Activated gamma-delta T cell treated with anti-CD3 and anti-CD28 coated beads, Interleukin-2, amount 50 U/mL, for 16 hours (primary cell): Measurements from ENCODE around the gene SLC6A19.

ENCODE experiments used
- DNase-seq: peaks from one replicate; pipeline ENCODE4 v3.0.0-alpha.2; 2020; ENCODE audit warnings: low read depth

SLC6A19 gene

GRCh38 chr5:1209896-1210776, 8.7 kb downstream of the SLC6A19 start:
- DNase-seq: no peak

GRCh38 chr5:1210832-1211251, 9.4 kb downstream of the SLC6A19 start:
- no peak for DNase-seq

GRCh38 chr5:1211701-1212100, 10.3 kb downstream of the SLC6A19 start:
- no peak for DNase-seq

GRCh38 chr5:1212271-1212670, 10.9 kb downstream of the SLC6A19 start:
- no peak for DNase-seq

GRCh38 chr5:1212881-1213280, 11.5 kb downstream of the SLC6A19 start:
- no peak for DNase-seq

GRCh38 chr5:1213508-1214162, 12.2 kb downstream of the SLC6A19 start:
- no peak for DNase-seq

- no peak for DNase-seq
Measured at GRCh38 chr5:1214163-1214935, 13.0 kb downstream of the SLC6A19 start.

GRCh38 chr5:1214936-1215220, 13.5 kb downstream of the SLC6A19 start:
- DNase-seq: no peak

- no peak for DNase-seq
Measured at GRCh38 chr5:1215320-1216096, 14.1 kb downstream of the SLC6A19 start.

GRCh38 chr5:1216211-1216917, 15.0 kb downstream of the SLC6A19 start:
- DNase-seq: no peak

- no peak for DNase-seq
Measured at GRCh38 chr5:1216918-1217295, 15.5 kb downstream of the SLC6A19 start.

GRCh38 chr5:1217596-1218206, 16.3 kb downstream of the SLC6A19 start:
- no peak for DNase-seq

- DNase-seq: no peak
Measured at GRCh38 chr5:1218351-1219080, 17.1 kb downstream of the SLC6A19 start.

- DNase-seq: no peak
Measured at GRCh38 chr5:1219098-1219767, 17.8 kb downstream of the SLC6A19 start.

GRCh38 chr5:1219768-1220100, 18.3 kb downstream of the SLC6A19 start:
- no peak for DNase-seq

- DNase-seq: no peak
Measured at GRCh38 chr5:1220351-1220750, 19.0 kb downstream of the SLC6A19 start.

GRCh38 chr5:1220831-1221230, 19.4 kb downstream of the SLC6A19 start:
- DNase-seq: no peak

GRCh38 chr5:1221721-1222120, 20.3 kb downstream of the SLC6A19 start:
- no peak for DNase-seq

GRCh38 chr5:1222147-1222546, 20.8 kb downstream of the SLC6A19 start:
- DNase-seq: no peak
